HCT116 (cell line): ENCODE data around the gene ELAC1. TPM values are rescaled to one million over a fixed set of nuclear protein-coding genes. Genes with fewer than 3 reads are reported as not detected.
"Not testable (repeated sequence)": the region's sequence is repeated elsewhere in the genome, so short reads cannot be mapped to it uniquely, and the experiment has no call there.

ENCODE experiments used
- ATAC-seq: fragments of 200-7000 bp; cut with Tn5 transposase; 2 replicates; pipeline ENCODE4 v1.9.1; 2020; ENCODE audit warnings: mild to moderate bottlenecking, moderate library complexity
- BruUV-seq: library from RNA; stranded (reverse); fragments of 400-500 nt; replicated peaks from 2 replicates; lab custom pipeline; 2021; lab: Mats Ljungman, UMichigan
- CTCF ChIA-PET: fragments of 300-600 bp; sonication (Branson Sonifier 250); formaldehyde crosslinking; loops from one replicate; lab custom pipeline; 2021; ENCODE audit warnings: antibody characterized with exemption; lab: Charles Lee
- POLR2A ChIA-PET: fragments of 300-600, 350-600 bp; sonication (Branson Sonifier 250); formaldehyde crosslinking; loops from one replicate; lab custom pipeline; 2021; ENCODE audit warnings: antibody characterized with exemption; lab: Charles Lee
- RAD21 ChIA-PET, 2 experiments: fragments of 300-600 bp; sonication (Branson Sonifier 250); formaldehyde crosslinking; loops; one replicate each; lab custom pipeline; 2023; ENCODE audit warnings: low total read pairs in 2 of 2; ENCODE audit not compliant: uncharacterized antibody in 2 of 2, unreplicated experiment in 2 of 2, low non-redundant PET in 1 of 2; lab: Charles Lee
- DNase-seq: peaks from one replicate; pipeline ENCODE4 v3.0.0-alpha.2; 2010; ENCODE audit warnings: low read depth, low spot score
- H2AFZ ChIP-seq: fragments of 200-600 bp; shearing (Covaris generic), sonication (generic); 2 replicates; pipeline ENCODE4 v1.6.1; 2017; ENCODE audit warnings: low read depth, mixed run types, mixed read lengths, antibody characterized with exemption, low read length; ENCODE audit not compliant: poor library complexity, severe bottlenecking
- H3K27ac ChIP-seq: 2 replicates; pipeline ENCODE4 v1.5.1; 2012; ENCODE audit warnings: low read depth, low read length
- H3K27me3 ChIP-seq: fragments of 200-600 bp; sonication (generic); 2 replicates; pipeline ENCODE4 v1.6.1; 2016; ENCODE audit warnings: mixed run types, low read length, mixed read lengths; ENCODE audit not compliant: insufficient read depth
- H3K36me3 ChIP-seq, 2 experiments: fragments of 200-500 bp in 1 of 2; fragments of 200-600 bp in 1 of 2; sonication (Bioruptor generic) in 1 of 2; sonication (generic) in 1 of 2; 2 replicates each; pipeline versions ENCODE4 v1.5.1 to v1.6.1; 2014 to 2016; ENCODE audit warnings: low read length in 2 of 2, inconsistent platforms in 1 of 2, mixed read lengths in 1 of 2, mixed run types in 1 of 2; ENCODE audit not compliant: insufficient read depth in 2 of 2, control insufficient read depth in 1 of 2
- H3K4me1 ChIP-seq, 2 experiments: fragments of 200-600 bp in 1 of 2; sonication (generic) in 1 of 2; 2 replicates each; pipeline versions ENCODE4 v1.5.1 to v1.6.1; 2012 to 2017; ENCODE audit warnings: low read length in 2 of 2, inconsistent platforms in 1 of 2, mild to moderate bottlenecking in 1 of 2, mixed read lengths in 1 of 2, mixed run types in 1 of 2, moderate library complexity in 1 of 2; ENCODE audit not compliant: insufficient read depth in 2 of 2, control insufficient read depth in 1 of 2
- H3K4me2 ChIP-seq: fragments of 200-600 bp; sonication (generic); 2 replicates; pipeline ENCODE4 v1.6.1; 2017; ENCODE audit warnings: mixed run types, low read length, mixed read lengths
- H3K4me3 ChIP-seq, 2 experiments: fragments of 200-600 bp in 1 of 2; sonication (generic) in 1 of 2; replicated peaks in 1 of 2; 2 replicates each; pipeline ENCODE4 v1.5.1; 2011 to 2016; ENCODE audit warnings: low read length in 2 of 2, control low read depth in 1 of 2, low read depth in 1 of 2, mild to moderate bottlenecking in 1 of 2, mixed read lengths in 1 of 2, mixed run types in 1 of 2
- H3K79me2 ChIP-seq: fragments of 200-600 bp; sonication (generic); 2 replicates; pipeline ENCODE4 v1.6.1; 2017; ENCODE audit warnings: mild to moderate bottlenecking, mixed run types, low read length, moderate library complexity, mixed read lengths; ENCODE audit not compliant: insufficient read depth
- H3K9ac ChIP-seq: fragments of 200-600 bp; sonication (generic); 2 replicates; pipeline ENCODE4 v1.6.1; 2016; ENCODE audit warnings: low read length, mixed read lengths
- H3K9me2 ChIP-seq: fragments of 200-600 bp; sonication (generic), shearing (Covaris generic); 2 replicates; pipeline ENCODE4 v1.6.1; 2017; ENCODE audit warnings: mixed run types, mild to moderate bottlenecking, moderate library complexity; ENCODE audit not compliant: insufficient read depth
- H3K9me3 ChIP-seq, 2 experiments: fragments of 200-500 bp in 1 of 2; fragments of 200-600 bp in 1 of 2; sonication (Bioruptor generic) in 1 of 2; sonication (generic) in 1 of 2; 2 replicates each; pipeline ENCODE4 v1.6.1; 2014 to 2017; ENCODE audit warnings: low read length in 2 of 2, mixed read lengths in 2 of 2, inconsistent platforms in 1 of 2, low read depth in 1 of 2, mild to moderate bottlenecking in 1 of 2, mixed run types in 1 of 2, moderate library complexity in 1 of 2; ENCODE audit not compliant: control insufficient read depth in 1 of 2, insufficient read depth in 1 of 2
- H4K20me1 ChIP-seq: fragments of 200-600 bp; sonication (generic), shearing (Covaris generic); 2 replicates; pipeline ENCODE4 v1.6.1; 2017; ENCODE audit warnings: mixed run types, mild to moderate bottlenecking, moderate library complexity; ENCODE audit not compliant: insufficient read depth
- POLR2AphosphoS5 ChIP-seq: IDR thresholded peaks from 2 replicates; pipeline ENCODE4 v1.6.1; 2011; ENCODE audit warnings: mild to moderate bottlenecking, low read depth, low read length, moderate library complexity
- RAD21 ChIP-seq: IDR thresholded peaks from 2 replicates; pipeline ENCODE4 v1.6.1; 2012; ENCODE audit warnings: low read depth, mild to moderate bottlenecking
- SIN3A ChIP-seq: IDR thresholded peaks from 2 replicates; pipeline ENCODE4 v1.6.1; 2012; ENCODE audit warnings: low read depth
- SP1 ChIP-seq: IDR thresholded peaks from 2 replicates; pipeline ENCODE4 v1.6.1; 2012; ENCODE audit warnings: low read depth
- SRF ChIP-seq: IDR thresholded peaks from 2 replicates; pipeline ENCODE4 v1.6.1; 2012; ENCODE audit warnings: low read depth
- TCF7L2 ChIP-seq: IDR thresholded peaks from 2 replicates; pipeline ENCODE4 v1.7.0; 2011; ENCODE audit warnings: borderline replicate concordance, inconsistent platforms; ENCODE audit not compliant: insufficient read depth, insufficient read length; ENCODE audit errors: extremely low read depth
- YY1 ChIP-seq: IDR thresholded peaks from 2 replicates; pipeline ENCODE4 v1.6.1; 2011; ENCODE audit warnings: low read length, low read depth, moderate library complexity, mild to moderate bottlenecking; ENCODE audit not compliant: insufficient replicate concordance; ENCODE audit errors: extremely low read depth
- ZFX ChIP-seq: fragments of 450-650 bp; IDR thresholded peaks from 2 replicates; pipeline ENCODE4 v1.6.1; 2017
- intact Hi-C: fragments of 100-400 bp; cut with micrococcal nuclease; formaldehyde crosslinking; loops from 2 replicates; pipeline ENCODE4 v1.10.0; 2022
- total RNA-seq: library from RNA; stranded (reverse); gene quantifications from one replicate; pipeline ENCODE4 v1.2.1, GENCODE V29; 2021; ENCODE audit not compliant: unreplicated experiment

The ELAC1 gene
- total RNA-seq, 1 experiment from 2014 or later, result 8.6 TPM

GRCh38 chr18:50969448-50969847 lies 1.6 kb downstream of the ELAC1 start:
- H3K4me1 ChIP-seq, result peaks cover 16 to 31% of the 10 kb centered on the region in 2 experiments; a peak in 3 of 4 replicates
- H4K20me1 ChIP-seq, result no peaks in the 10 kb centered on the region
- ChIA-PET RAD21 (no interaction called here), POLR2A (no interaction called here), CTCF (no interaction called here)
- no TSS peak for BruUV-seq
- DNase-seq (no peak), ATAC-seq (no peak)
- H3K4me3 ChIP-seq, result peak overlapping the region; percentile 69 to 92; a peak in 3 of 4 replicates
- no peak overlapping the region for H3K27ac ChIP-seq
- H3K9ac ChIP-seq, result peak overlapping the region; percentile 89; the same call in 1 of the 2 replicates
- H3K27me3 ChIP-seq, result no peaks in the 10 kb centered on the region
- H3K9me3 ChIP-seq, result no peaks in the 10 kb centered on the region
- no peak overlapping the region for H2AFZ ChIP-seq
- H3K4me2 ChIP-seq, result peak overlapping the region; percentile 92
- H3K79me2 ChIP-seq, result peaks cover 15% of the 10 kb centered on the region
- no peaks in the 10 kb centered on the region for H3K36me3 ChIP-seq
- TF ChIP-seq YY1 (no peak), POLR2AphosphoS5 (0 out of 2 replicates have a peak, but pooled peaks have one; percentile 2), SP1 (no peak), TCF7L2 (no peak)
- intact Hi-C loops, result loop anchor here (5.0 kb wide), 4 partner anchors 63 to 228 kb away; partner anchors contain the start of genes ME2, MEX3C, MRO and SMAD4
- H3K9me2 ChIP-seq, result no peaks in the 10 kb centered on the region

DNA sequence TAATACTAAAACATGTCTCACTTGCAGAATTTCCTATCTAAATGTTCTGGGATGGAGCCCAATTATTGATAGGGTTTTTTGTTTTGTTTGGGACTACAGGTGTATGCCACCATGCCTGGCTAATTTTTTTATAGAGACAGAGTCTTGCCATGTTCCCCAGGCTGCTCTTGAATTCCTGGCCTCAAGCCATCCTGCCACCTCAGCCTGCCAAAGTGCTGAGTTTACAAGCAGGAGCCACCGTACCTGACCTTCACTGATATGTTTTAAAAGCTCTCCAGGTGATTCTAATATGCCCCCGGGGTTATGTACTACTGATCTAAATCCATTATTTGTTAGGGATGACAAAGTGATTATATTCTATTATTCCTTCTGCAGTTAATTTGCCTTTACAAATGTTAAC lies 2.2 kb downstream of the ELAC1 start:
- H3K27ac ChIP-seq, result no peak overlapping the region
- DNase-seq, result no peak
- no peak for ATAC-seq
- RAD21 ChIA-PET, result no interaction called here
- no peak overlapping the region for H3K4me2 ChIP-seq
- H3K9me3 ChIP-seq, result no peaks in the 10 kb centered on the region
- POLR2A ChIA-PET, result no interaction called here
- no peaks in the 10 kb centered on the region for H4K20me1 ChIP-seq
- peaks cover 16 to 31% of the 10 kb centered on the region in 2 experiments; a peak in 3 of 4 replicates for H3K4me1 ChIP-seq
- H2AFZ ChIP-seq, result no peak overlapping the region
- CTCF ChIA-PET, result no interaction called here
- intact Hi-C loops, result no loop called here
- TF ChIP-seq ZFX (no peak), POLR2AphosphoS5 (no peak), SRF (no peak), SIN3A (no peak), RAD21 (no peak), SP1 (no peak)
- H3K9me2 ChIP-seq, result no peaks in the 10 kb centered on the region
- H3K79me2 ChIP-seq, result peaks cover 15% of the 10 kb centered on the region
- no peaks in the 10 kb centered on the region; a peak in 1 of 4 replicates for H3K36me3 ChIP-seq
- H3K4me3 ChIP-seq, result no peak overlapping the region
- no TSS peak for BruUV-seq
- H3K27me3 ChIP-seq, result no peaks in the 10 kb centered on the region
- H3K9ac ChIP-seq, result no peak overlapping the region

DNA sequence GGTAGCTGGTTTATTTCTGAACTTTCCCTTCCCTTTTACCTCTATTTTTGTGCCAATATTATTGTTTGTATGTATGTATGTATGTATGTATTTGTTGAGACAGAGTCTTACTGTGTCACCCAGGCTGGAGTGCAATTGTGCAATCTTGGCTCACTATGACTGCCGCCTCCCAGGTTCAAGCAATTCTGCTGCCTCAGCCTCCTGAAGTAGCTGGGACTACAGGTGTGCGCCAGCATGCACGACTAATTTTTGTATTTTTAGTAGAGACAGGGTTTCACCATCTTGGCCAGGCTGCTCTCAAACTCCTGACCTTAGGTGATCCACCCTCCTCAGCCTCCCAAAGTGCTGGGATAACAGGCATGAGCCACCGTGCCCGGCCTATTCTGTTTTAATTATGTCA lies 4.6 kb downstream of the ELAC1 start:
- ATAC-seq, CTCF ChIA-PET, intact Hi-C loops, POLR2A ChIA-PET, H3K4me2 ChIP-seq, H3K9me3 ChIP-seq, BruUV-seq, DNase-seq, H2AFZ ChIP-seq, H3K27ac ChIP-seq, H3K4me3 ChIP-seq, H3K27me3 ChIP-seq, RAD21 ChIA-PET, H3K9me2 ChIP-seq, H3K9ac ChIP-seq, H4K20me1 ChIP-seq: not testable (repeated sequence)
- Histone ChIP-seq H3K79me2 (peaks cover 15% of the 10 kb centered on the region), H3K4me1 (peaks cover 13 to 28% of the 10 kb centered on the region in 2 experiments; a peak in 3 of 4 replicates), H3K36me3 (peaks cover 3 to 16% of the 10 kb centered on the region in 2 experiments; a peak in 3 of 4 replicates)
